Gastrocnemius medialis (tissue), 4 donors: Measurements from ENCODE around the gene ARTN.

Experiments used
- CTCF ChIP-seq, 5 experiments: fragments of 450-650 bp in 3 of 5; fragments of 200-600 bp in 2 of 5; sonication (generic) in 2 of 5; IDR thresholded peaks in 4 of 5; conservative IDR thresholded peaks in 1 of 5; 1 replicate in 4 of 5; 2 replicates in 1 of 5; pipeline ENCODE4 v1.5.1; 2016 to 2019; ENCODE audit warnings: antibody characterized with exemption in 5 of 5, mild to moderate bottlenecking in 3 of 5, moderate library complexity in 3 of 5
- POLR2A ChIP-seq, 2 donors: fragments of 450-650 bp; IDR thresholded peaks; one replicate each; pipeline ENCODE4 v1.6.1; 2017; ENCODE audit warnings: antibody characterized with exemption in 2 of 2, mild to moderate bottlenecking in 2 of 2, moderate library complexity in 2 of 2

GRCh38 chr1:43949678-43950077 is 16.1 kb downstream of the ARTN start:
- no peak for TF ChIP-seq CTCF (IDR thresholded peaks at IDR 0.05 in 4 of 5, conservative IDR thresholded peaks at IDR 0.05 in 1 of 5)
- TF ChIP-seq POLR2A (IDR thresholded peaks at IDR 0.05), result no peak
